Activated CD4-positive, alpha-beta T cell treated with anti-CD3 and anti-CD28 coated beads for 4 hours (primary cell): ENCODE measurements around the gene CRHBP.
"Not testable (repeated sequence)": the region's sequence is repeated elsewhere in the genome, so short reads cannot be mapped to it uniquely, and the experiment has no call there.

Source experiments
- DNase-seq, 2 donors: peaks; one replicate each; pipeline ENCODE4 v3.0.0-alpha.2; 2020

The CRHBP gene, protein sequence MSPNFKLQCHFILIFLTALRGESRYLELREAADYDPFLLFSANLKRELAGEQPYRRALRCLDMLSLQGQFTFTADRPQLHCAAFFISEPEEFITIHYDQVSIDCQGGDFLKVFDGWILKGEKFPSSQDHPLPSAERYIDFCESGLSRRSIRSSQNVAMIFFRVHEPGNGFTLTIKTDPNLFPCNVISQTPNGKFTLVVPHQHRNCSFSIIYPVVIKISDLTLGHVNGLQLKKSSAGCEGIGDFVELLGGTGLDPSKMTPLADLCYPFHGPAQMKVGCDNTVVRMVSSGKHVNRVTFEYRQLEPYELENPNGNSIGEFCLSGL

DNA sequence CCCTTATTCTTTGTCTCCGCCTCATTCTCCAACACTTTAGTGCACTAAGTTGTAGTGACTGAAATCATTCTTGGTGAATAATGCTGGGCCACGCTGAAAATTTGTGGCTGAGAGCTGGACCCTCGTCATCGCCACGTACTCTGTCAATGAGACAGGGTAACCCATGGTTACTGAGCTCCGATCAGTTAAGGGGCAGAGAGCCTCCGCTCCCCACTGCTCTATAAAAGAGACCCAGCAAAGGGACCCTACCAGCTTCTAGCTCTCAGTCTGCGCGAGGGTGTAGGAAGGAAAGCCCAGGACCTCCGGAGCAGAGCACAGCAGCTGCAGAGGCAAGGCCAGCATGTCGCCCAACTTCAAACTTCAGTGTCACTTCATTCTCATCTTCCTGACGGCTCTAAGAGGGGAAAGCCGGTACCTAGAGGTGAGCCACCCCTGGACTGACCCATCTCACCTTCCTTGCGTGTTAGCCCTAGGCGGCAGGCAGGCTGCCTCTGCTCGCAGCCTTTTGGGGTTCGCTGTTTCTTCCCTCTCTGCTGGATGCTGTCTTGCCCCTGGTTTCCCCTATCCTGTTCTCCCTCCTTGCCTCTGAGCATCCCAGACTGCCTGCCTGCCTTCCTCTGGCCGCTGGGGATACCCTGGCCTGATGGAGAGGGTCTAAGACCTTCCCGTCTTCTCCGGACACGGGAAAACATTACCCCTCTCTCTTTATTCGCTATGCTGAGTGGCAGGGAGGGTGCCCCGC, at the start of gene CRHBP:
TSS of gene CRHBP (plus strand) at position 251 of the 742 bp plus-strand sequence. CDS start at position 341, 90 bp downstream.
- DNase-seq: no peak

- DNase-seq: no peak
These were observed 44.7 kb upstream of the CRHBP start for GRCh38 chr5:76908166-76908565.

DNA sequence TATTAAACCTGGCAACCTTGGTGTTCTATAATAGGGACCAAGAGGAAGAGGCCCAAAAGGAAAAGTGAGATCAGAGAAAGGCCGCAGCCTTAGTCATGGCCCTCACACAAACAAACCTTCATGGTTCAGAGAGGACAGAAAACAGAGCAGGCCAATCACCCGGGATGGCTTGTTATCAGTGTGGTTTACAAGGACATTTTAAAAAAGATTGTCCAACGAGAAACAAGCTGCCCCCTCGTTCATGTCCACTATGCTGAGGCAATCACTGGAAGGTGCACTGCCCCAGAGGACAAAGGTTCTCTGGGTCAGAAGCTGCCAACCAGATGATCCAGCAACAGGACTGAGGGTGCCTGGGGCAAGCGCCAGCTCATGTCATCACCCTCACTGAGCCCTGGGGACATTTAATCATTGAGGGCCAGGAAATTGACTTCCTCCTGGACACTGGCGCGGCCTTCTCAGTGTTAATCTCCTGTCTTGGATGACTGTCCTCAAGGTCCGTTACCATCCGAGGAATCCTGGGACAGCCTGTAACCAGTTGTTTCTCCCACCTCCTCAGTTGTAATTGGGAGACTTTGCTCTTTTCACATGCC, 42.4 kb upstream of the CRHBP start:
- not testable (repeated sequence) for DNase-seq

DNA sequence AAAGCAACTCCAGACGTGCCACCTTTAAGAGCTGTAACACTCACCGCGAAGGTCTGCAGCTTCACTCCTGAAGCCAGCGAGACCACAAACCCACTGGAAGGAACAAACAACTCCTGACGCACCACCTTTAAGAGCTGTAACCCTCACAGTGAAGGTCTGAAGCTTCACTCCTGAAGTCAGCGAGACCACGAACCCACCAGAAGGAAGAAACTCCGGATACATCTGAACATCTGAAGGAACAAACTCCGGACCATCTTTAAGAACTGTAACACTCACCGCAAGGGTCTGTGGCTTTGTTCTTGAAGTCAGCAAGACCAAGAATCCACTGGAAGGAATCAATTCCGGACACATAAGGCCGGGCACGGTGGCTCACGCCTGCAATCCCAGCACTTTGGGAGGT, 38.2 kb upstream of the CRHBP start:
- not testable (repeated sequence) for DNase-seq

DNA sequence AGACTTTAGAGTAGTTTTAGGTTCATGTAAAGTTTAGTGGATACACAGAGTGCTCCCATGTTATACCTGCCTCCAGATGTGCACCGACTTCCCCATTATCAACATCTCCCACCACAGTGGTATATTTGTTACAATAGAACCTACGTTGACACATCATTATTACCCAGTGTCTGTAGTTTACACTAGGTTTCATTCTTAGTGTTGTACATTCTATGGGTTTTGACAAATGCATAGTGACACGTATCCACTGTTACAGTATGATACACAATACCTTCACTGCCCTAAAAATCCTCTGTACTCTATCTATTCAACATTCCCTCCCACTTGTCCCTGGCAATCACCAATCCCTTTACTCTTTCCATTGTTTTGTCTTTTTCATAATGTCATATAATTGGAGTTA, 34.3 kb upstream of the CRHBP start:
- no peak for DNase-seq

GRCh38 chr5:76920491-76920890, 32.4 kb upstream of the CRHBP start:
- DNase-seq: no peak

- no peak for DNase-seq
These were observed 26.3 kb upstream of the CRHBP start for GRCh38 chr5:76926329-76927105.

- DNase-seq: no peak
These were observed 24.9 kb upstream of the CRHBP start for GRCh38 chr5:76927961-76928360.

DNA sequence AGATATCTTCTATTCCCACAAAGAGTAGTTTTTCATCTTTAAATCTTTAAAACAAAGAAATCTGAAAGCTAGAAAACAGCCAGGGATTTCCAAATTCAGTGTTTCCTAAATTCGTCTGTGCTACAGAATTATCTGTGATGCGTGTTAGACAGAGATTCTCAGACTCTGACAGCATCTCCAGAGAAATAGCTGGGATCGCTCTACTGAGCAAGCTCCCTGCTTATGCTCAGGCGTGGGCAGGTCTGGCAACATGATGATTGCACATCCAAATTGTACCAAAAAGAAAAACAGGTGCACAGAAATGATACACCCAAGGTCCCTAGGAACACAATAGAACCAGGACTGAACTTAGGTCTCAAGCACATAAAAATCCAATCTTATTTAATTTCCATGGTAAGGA, 22.8 kb upstream of the CRHBP start:
- DNase-seq: no peak

DNA sequence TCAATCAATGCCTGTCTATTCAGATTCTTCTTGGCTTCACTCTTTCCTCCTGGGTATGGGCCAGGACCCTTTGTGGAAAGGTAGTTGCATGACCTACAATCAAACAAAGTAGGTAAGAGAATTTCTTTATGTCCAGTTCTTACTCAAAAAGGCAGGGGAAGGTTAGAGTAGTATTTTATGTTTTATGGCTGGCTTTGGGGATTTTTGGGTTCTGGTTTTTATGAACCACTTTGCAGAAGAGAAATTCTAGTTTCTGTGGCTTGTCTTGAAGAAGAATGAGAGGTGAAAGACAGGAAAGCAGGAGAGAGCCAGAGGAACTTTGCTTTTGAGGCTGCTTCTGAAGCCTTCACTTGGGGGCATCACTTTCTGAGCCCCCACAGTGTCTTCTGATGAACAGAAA, 14.7 kb upstream of the CRHBP start:
- DNase-seq: no peak

GRCh38 chr5:76941000-76941399, 11.8 kb upstream of the CRHBP start:
- DNase-seq: no peak

DNA sequence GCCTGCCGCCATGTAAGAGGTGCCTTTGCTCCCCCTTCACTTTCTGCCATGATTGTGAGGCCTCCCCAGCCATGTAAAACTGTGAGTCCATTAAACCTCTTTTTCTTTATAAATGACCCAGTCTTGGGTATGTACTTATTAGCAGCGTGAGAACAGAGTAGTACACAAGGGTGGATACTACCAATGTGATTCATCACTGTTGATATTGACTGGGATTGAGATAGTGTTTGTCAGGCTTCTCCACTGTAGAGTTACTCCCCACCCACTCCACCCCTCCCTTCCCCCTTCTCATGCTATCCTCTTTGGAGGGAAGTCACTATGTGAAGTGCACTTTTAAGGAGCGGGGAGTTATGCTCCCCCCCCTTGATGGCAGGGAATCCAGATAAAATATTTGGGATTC, 11.4 kb upstream of the CRHBP start:
- no peak for DNase-seq

GRCh38 chr5:76942581-76942980, 10.3 kb upstream of the CRHBP start:
- DNase-seq: no peak

- DNase-seq: no peak
These were observed 9.8 kb upstream of the CRHBP start for GRCh38 chr5:76943006-76943405.

GRCh38 chr5:76944638-76945037, 8.2 kb upstream of the CRHBP start:
- no peak for DNase-seq

- not testable (repeated sequence) for DNase-seq
These were observed 7.6 kb upstream of the CRHBP start for GRCh38 chr5:76945238-76945637.

DNA sequence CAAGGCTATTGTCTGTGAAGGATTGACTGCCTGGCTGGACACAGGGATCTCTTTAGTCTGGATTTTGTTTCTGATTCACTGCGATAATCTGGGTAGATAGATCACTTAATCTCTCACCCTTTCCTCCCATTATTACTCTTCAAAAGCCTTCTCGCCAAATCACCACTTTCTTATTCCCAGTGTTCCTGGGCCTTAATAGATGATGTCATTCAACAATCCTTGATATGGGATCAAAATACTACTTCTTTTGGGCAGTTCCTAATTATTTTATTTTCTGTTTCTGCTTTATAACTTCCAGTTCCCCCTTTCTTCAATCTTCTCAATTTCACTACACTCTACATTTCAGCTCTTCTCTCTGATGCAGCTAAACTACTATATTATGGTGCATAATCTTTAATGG, 6.8 kb upstream of the CRHBP start:
- DNase-seq: no peak

DNA sequence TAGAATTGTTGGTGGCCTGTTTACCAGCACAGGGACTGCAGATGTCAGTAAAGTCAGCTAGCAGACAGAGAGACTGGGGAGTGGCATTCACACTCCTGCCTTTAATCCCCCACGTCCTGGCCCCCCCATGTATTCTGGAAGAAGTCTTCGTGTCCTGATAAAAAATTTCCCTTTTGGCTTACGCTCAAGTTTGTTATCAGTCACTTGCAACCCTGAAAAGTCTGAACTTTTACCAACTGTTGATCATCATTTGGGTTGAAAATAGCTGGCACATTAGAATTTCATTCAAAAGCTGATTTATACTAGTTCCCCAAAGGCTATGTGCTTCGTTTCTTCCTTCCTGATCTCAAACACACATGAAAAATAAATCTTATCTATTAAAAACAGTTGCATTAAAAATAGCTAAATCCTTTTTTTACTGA, 5.8 kb upstream of the CRHBP start:
- DNase-seq: no peak

DNA sequence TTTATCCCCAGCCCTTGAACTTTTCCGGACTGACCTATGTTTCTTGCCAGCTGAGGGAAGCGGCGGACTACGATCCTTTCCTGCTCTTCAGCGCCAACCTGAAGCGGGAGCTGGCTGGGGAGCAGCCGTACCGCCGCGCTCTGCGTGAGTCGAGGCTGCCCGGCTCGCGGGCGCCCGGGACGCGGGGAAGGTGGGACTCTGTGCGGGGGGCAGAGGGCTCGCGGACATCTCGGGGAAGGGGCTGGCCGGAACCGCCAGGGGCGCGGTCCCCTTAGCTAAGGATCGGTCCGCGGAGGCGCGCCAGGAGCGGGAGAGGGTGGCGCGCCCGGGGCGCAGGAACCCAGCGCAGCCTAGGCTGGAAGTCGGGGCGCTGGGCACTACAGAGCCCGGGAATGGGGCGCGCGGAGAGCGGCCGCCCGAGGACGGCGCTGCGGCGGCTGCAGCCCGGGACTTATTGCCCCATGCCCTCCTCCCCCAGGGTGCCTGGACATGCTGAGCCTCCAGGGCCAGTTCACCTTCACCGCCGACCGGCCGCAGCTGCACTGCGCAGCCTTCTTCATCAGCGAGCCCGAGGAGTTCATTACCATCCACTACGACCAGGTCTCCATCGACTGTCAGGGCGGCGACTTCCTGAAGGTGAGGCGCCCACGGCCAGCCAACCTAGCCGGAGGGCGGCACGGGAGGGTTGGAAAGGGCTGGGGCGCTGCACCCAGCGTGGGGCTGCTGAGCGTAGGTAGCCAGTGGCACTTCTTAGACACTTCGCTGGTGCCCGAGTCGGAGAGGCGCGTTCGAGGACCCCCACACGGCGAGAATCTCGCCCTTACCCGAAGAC, 922 bp downstream of the CRHBP start:
- no peak for DNase-seq

DNA sequence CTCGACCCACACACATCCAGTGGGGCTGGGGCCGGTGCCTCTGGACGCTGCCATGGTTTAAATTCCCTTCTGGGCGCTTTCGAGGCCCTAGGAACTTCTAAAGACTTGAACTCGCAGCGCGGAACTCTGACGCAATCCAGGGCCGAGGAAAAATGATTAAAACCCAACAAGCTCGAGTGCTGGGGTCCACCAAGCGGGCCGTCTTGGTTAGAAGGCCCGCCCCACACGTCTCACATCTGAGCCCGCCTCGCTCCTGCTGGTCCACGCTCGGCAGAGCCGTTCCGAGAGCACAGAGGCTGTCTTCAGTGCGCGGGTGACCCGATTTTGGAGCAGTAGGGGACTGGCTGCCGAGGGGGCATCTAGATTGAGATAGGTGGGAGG, 1.5 kb downstream of the CRHBP start:
- DNase-seq: no peak

- no peak for DNase-seq
These were observed 3.2 kb downstream of the CRHBP start for GRCh38 chr5:76956033-76956432.

GRCh38 chr5:76958991-76959767, 6.3 kb downstream of the CRHBP start:
- no peak for DNase-seq
